GM23248 (cell line): ENCODE measurements around the gene REG4. TPM values are rescaled to one million over a fixed set of nuclear protein-coding genes. Genes with fewer than 3 reads are reported as not detected.
A peak's percentile ranks its signal among the peaks of the same experiment; 100 is the strongest.
"Not testable (repeated sequence)": the region's sequence is repeated elsewhere in the genome, so short reads cannot be mapped to it uniquely, and the experiment has no call there.

ENCODE experiments used
- DNase-seq: peaks from one replicate; pipeline ENCODE4 v3.0.0-alpha.2; 2015
- H2AFZ ChIP-seq: fragments of 200-600 bp; sonication (generic); 2 replicates; pipeline ENCODE4 v1.6.1; 2016; ENCODE audit warnings: antibody characterized with exemption
- H3F3A ChIP-seq: fragments of 200-600 bp; sonication (generic); 2 replicates; pipeline ENCODE4 v1.6.1; 2016; ENCODE audit warnings: mild to moderate bottlenecking, antibody characterized with exemption, mixed run types; ENCODE audit not compliant: insufficient read depth
- H3K27ac ChIP-seq: fragments of 200-600 bp; sonication (generic); 2 replicates; pipeline ENCODE4 v1.5.1; 2016; ENCODE audit warnings: mild to moderate bottlenecking
- H3K27me3 ChIP-seq: fragments of 200-600 bp; sonication (generic); replicated peaks from 2 replicates; pipeline ENCODE4 v1.6.1; 2016; ENCODE audit warnings: mild to moderate bottlenecking; ENCODE audit not compliant: insufficient read depth
- H3K36me3 ChIP-seq: fragments of 200-600 bp; sonication (generic); 2 replicates; pipeline ENCODE4 v1.6.1; 2016; ENCODE audit warnings: low read depth, mild to moderate bottlenecking
- H3K4me1 ChIP-seq: fragments of 200-600 bp; sonication (generic); 2 replicates; pipeline ENCODE4 v1.6.1; 2016; ENCODE audit warnings: mild to moderate bottlenecking; ENCODE audit not compliant: insufficient read depth
- H3K4me2 ChIP-seq: fragments of 200-600 bp; sonication (generic); one replicate; pipeline ENCODE4 v1.6.1; 2016; ENCODE audit warnings: mild to moderate bottlenecking; ENCODE audit not compliant: unreplicated experiment
- H3K4me3 ChIP-seq: fragments of 200-600 bp; sonication (generic); 2 replicates; pipeline ENCODE4 v1.5.1; 2016; ENCODE audit warnings: mild to moderate bottlenecking
- H3K79me2 ChIP-seq: fragments of 200-600 bp; sonication (generic); 2 replicates; pipeline ENCODE4 v1.6.1; 2016; ENCODE audit warnings: mild to moderate bottlenecking; ENCODE audit not compliant: insufficient read depth
- H3K9ac ChIP-seq: fragments of 200-600 bp; sonication (generic); 2 replicates; pipeline ENCODE4 v1.6.1; 2016; ENCODE audit warnings: mild to moderate bottlenecking
- H3K9me2 ChIP-seq: fragments of 200-600 bp; sonication (generic); 2 replicates; pipeline ENCODE4 v1.6.1; 2016; ENCODE audit warnings: mixed run types, mild to moderate bottlenecking, moderate library complexity; ENCODE audit not compliant: insufficient read depth
- H3K9me3 ChIP-seq: fragments of 200-600 bp; sonication (generic); one replicate; pipeline ENCODE4 v1.6.1; 2017; ENCODE audit warnings: low read depth
- H4K20me1 ChIP-seq: fragments of 200-600 bp; sonication (generic); 2 replicates; pipeline ENCODE4 v1.6.0; 2016; ENCODE audit not compliant: insufficient read depth
- EZH2 ChIP-seq: fragments of 200-600 bp; sonication (generic); IDR thresholded peaks from 2 replicates; pipeline ENCODE4 v1.6.1; 2018; ENCODE audit warnings: antibody characterized with exemption, mild to moderate bottlenecking; ENCODE audit not compliant: insufficient read depth, poor library complexity, severe bottlenecking
- EZH2phosphoT487 ChIP-seq: fragments of 200-600 bp; sonication (generic); IDR thresholded peaks from 2 replicates; pipeline ENCODE4 v1.6.1; 2018; ENCODE audit warnings: antibody characterized with exemption, moderate library complexity, mild to moderate bottlenecking, low read depth; ENCODE audit not compliant: insufficient read depth
- WGBS, 2 experiments: methylation state at CpG; one replicate each; pipeline ENCODE4 v1.1.6; 2015 to 2017; ENCODE audit warnings: low lambda C conversion rate in 2 of 2, low coverage in 1 of 2; ENCODE audit errors: missing lambda C conversion rate in 2 of 2; 5-methylcytosine and 5-hydroxymethylcytosine counted together
- in situ Hi-C: fragments of 300-500 bp; cut with MboI; formaldehyde crosslinking; loops from 2 replicates; pipeline ENCODE4 v1.15.0; 2020
- polyA plus RNA-seq: library from polyadenylated mRNA; unstranded; fragments of >200 nt; fragmentation: Nextera tagmentation; extraction: Ambion mirVana; gene quantifications from 2 replicates; pipeline ENCODE4 v1.2.1, GENCODE V29; 2016
- total RNA-seq: library from RNA; depleted of rRNA; stranded (reverse); fragments of >200 nt; shearing (Covaris generic); gene quantifications from 2 replicates; pipeline ENCODE4 v1.2.3, GENCODE V29; 2014

REG4 gene
- total and polyA plus RNA-seq, 2 experiments from 2014 or later = not detected

- H3K4me2 ChIP-seq = no peak overlapping the region
- no peak overlapping the region for H3K27ac ChIP-seq
- peak; percentile 25 for DNase-seq
Observed at GRCh38 chr1:119787776-119788175, 23.5 kb downstream of the REG4 start.

DNA sequence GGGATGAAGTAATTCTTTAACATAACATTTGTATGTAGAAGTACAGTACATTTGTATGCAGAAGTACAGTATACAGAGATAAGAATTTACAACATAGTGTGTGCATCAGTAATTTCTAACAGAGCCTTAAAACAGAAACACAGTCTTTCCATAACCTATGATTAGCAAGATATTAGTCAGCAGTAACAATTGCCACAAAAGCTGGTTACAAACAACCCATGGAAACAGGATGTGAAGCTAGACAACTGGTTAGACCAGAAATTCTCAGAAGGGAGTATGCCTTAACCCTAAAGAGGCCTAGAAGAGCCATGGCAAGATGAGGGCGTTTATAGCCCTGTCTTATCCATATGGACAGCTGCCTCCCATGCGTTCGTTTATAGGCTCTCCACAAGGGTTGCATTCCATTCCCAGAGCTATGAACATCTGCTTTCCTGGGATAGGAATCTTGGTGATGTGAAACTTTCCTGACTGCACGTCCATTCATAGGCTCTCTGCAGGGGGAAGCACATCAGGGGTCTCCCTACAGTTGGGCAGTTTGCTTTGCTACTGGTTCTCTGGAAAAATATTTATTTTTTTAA, 24.7 kb downstream of the REG4 start:
- H3K27ac ChIP-seq, H3K79me2 ChIP-seq, H4K20me1 ChIP-seq, H3K9ac ChIP-seq, H3K4me2 ChIP-seq, in situ Hi-C loops, H2AFZ ChIP-seq, H3K4me3 ChIP-seq, H3K9me3 ChIP-seq, H3K36me3 ChIP-seq, H3F3A ChIP-seq, H3K9me2 ChIP-seq, H3K27me3 ChIP-seq: not testable (repeated sequence)
- 37 to 49% methylated on average over 4 of the region's 4 CpGs for WGBS, 2 experiments
- peaks cover 12% of the 10 kb centered on the region; the same call in 1 of the 2 replicates for H3K4me1 ChIP-seq
- DNase-seq = peak; percentile 37

More at GRCh38 chr1:119787776-119788175, 23.5 kb downstream of the REG4 start:
- H3K36me3 ChIP-seq = no peaks in the 10 kb centered on the region
- no peaks in the 10 kb centered on the region for H3K79me2 ChIP-seq
- H3K27me3 ChIP-seq = no peaks in the 10 kb centered on the region
- no peak overlapping the region for H2AFZ ChIP-seq
- 0 out of 2 replicates have a peak, but pooled peaks cover 3% of the 10 kb centered on the region for H3F3A ChIP-seq
- no peaks in the 10 kb centered on the region for H4K20me1 ChIP-seq
- in situ Hi-C loops = no loop called here
- no peaks in the 10 kb centered on the region for H3K9me2 ChIP-seq
- TF ChIP-seq EZH2 = no peak
- no peak for TF ChIP-seq EZH2phosphoT487
- H3K4me3 ChIP-seq = no peak overlapping the region
- no peak overlapping the region for H3K9ac ChIP-seq
- 69 to 71% methylated on average over 2 of the region's 2 CpGs for WGBS, 2 experiments
- peaks cover 12% of the 10 kb centered on the region; the same call in 1 of the 2 replicates for H3K4me1 ChIP-seq
- H3K9me3 ChIP-seq = no peaks in the 10 kb centered on the region

DNA sequence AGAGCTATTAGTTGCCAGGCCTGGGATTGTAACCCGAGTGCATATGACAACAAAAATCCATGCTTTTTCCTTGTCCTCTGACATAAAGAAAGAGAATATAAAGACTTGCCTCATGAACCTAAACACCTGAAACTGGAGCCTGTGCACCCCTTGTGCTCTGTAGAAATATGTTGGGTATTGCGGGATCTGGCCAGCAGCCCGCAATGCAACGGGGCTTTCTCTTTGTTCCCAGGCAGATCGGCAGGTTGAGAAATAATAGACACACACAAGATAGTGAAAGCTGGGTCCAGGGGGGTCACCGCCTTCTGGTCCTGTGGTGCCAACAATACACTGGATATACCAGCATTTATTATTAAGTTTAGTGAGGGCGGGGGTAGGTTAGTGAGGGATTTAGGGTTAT, 25.2 kb downstream of the REG4 start:
- DNase-seq, H3K4me3 ChIP-seq, H3K9me3 ChIP-seq, H3K4me2 ChIP-seq, H3K27ac ChIP-seq, in situ Hi-C loops, H2AFZ ChIP-seq, H3F3A ChIP-seq, H3K9ac ChIP-seq, H3K79me2 ChIP-seq, H3K27me3 ChIP-seq, H3K9me2 ChIP-seq, H4K20me1 ChIP-seq, H3K36me3 ChIP-seq: not testable (repeated sequence)
- 83 to 85% methylated on average over 7 of the region's 7 CpGs for WGBS, 2 experiments
- peaks cover 12% of the 10 kb centered on the region; the same call in 1 of the 2 replicates for H3K4me1 ChIP-seq

- Histone ChIP-seq H3K9ac (no peak overlapping the region), H3K4me2 (no peak overlapping the region), H4K20me1 (no peaks in the 10 kb centered on the region), H3F3A (peaks cover 16% of the 10 kb centered on the region; the same call in 1 of the 2 replicates), H3K4me3 (no peak overlapping the region), H3K9me3 (no peaks in the 10 kb centered on the region), H3K4me1 (peaks cover 21% of the 10 kb centered on the region), H3K9me2 (no peaks in the 10 kb centered on the region), H3K27me3 (no peaks in the 10 kb centered on the region), H3K79me2 (no peaks in the 10 kb centered on the region), H3K36me3 (no peaks in the 10 kb centered on the region), H2AFZ (no peak overlapping the region), H3K27ac (no peak overlapping the region)
- in situ Hi-C loops = no loop called here
- DNase-seq = peak; percentile 62
- TF ChIP-seq EZH2phosphoT487 (no peak), EZH2 (no peak)
- 25 to 37% methylated on average over 3 of the region's 3 CpGs for WGBS, 2 experiments
Observed at GRCh38 chr1:119784191-119784781, 27.0 kb downstream of the REG4 start.
